Measurements from ENCODE around the gene HPCAL1.
"Not testable (repeated sequence)": the region's sequence is repeated elsewhere in the genome, so short reads cannot be mapped to it uniquely, and the experiment has no call there.

The HPCAL1 gene

DNA sequence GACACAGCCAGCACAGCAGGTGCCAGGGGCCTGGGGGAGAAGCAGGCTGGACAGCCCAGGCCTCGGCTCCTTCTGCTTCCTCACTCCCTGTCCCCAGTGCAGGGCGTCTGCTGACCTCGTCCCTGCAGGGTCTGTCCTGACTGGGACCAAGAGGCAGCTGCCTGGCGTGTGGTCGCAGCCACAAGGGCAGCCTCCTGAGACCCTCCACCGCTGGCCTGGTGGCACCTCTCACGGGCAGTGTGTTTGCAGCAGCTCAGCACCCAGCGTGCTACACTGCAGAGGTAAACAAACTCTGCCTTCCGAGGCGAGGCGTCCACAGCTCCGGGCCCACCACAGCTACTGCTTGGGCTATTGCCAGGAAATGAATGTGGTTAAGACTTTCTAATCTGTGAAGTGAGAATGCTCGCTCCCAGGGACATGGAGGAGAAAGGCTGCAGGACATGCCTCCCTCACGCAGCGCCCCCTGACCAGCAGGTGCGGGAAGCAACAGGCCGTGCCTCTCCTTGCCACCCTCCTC, 46.1 kb upstream of the HPCAL1 start:
- TF ChIP-seq, protein P1, sequence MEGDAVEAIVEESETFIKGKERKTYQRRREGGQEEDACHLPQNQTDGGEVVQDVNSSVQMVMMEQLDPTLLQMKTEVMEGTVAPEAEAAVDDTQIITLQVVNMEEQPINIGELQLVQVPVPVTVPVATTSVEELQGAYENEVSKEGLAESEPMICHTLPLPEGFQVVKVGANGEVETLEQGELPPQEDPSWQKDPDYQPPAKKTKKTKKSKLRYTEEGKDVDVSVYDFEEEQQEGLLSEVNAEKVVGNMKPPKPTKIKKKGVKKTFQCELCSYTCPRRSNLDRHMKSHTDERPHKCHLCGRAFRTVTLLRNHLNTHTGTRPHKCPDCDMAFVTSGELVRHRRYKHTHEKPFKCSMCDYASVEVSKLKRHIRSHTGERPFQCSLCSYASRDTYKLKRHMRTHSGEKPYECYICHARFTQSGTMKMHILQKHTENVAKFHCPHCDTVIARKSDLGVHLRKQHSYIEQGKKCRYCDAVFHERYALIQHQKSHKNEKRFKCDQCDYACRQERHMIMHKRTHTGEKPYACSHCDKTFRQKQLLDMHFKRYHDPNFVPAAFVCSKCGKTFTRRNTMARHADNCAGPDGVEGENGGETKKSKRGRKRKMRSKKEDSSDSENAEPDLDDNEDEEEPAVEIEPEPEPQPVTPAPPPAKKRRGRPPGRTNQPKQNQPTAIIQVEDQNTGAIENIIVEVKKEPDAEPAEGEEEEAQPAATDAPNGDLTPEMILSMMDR (IDR thresholded peaks at IDR 0.05; ENCODE audit: low read depth, low read length, missing control alignments): no peak
- Histone ChIP-seq H3K36me3 (replicated peaks) (no peaks in the 10 kb centered on the region), H3K27ac (no peak overlapping the region), H3K4me3 (ENCODE audit: low read depth, low read length) (no peak overlapping the region), H3K27me3 (replicated peaks) (no peaks in the 10 kb centered on the region)
- DNase-seq: no peak
- in situ Hi-C loops (cut with HindIII; ENCODE audit: low pct_ligation_motif_present, low sequenced_read_pairs): no loop called here

DNA sequence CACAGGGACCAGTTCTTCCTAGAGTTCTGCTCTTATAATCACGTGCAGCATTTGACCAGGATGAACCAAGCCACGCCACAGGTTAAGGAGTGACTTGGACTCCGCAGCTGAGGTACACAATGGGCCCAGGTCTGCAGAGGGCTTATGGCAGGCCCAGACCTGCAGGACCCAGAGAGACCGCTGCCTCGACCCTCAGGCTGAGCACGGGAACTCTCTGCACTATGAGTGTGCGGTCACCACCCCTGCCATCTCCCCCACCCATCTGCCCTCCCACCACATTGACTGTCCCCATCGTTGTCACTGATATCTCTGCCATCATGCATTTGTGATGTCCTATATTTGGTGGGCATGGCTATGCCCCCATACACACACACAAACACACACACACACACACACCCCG, 45.7 kb upstream of the HPCAL1 start:
- Histone ChIP-seq H3K27ac (no peak overlapping the region), H3K36me3 (replicated peaks) (no peaks in the 10 kb centered on the region), H3K27me3 (replicated peaks) (no peaks in the 10 kb centered on the region), H3K4me3 (ENCODE audit: low read depth, low read length) (no peak overlapping the region)
- in situ Hi-C loops (cut with HindIII; ENCODE audit: low pct_ligation_motif_present, low sequenced_read_pairs): no loop called here
- TF ChIP-seq, protein P1 (IDR thresholded peaks at IDR 0.05; ENCODE audit: low read depth, low read length, missing control alignments): no peak
- no peak for DNase-seq

GRCh38 chr2:10257500-10258147, 45.1 kb upstream of the HPCAL1 start:
- Histone ChIP-seq H3K36me3 (replicated peaks) (no peaks in the 10 kb centered on the region), H3K27ac (no peak overlapping the region), H3K4me3 (ENCODE audit: low read depth, low read length) (no peak overlapping the region), H3K27me3 (replicated peaks) (no peaks in the 10 kb centered on the region)
- no peak for DNase-seq
- TF ChIP-seq, protein P1 (IDR thresholded peaks at IDR 0.05; ENCODE audit: low read depth, low read length, missing control alignments): no peak
- in situ Hi-C loops (cut with HindIII; ENCODE audit: low pct_ligation_motif_present, low sequenced_read_pairs): no loop called here

DNA sequence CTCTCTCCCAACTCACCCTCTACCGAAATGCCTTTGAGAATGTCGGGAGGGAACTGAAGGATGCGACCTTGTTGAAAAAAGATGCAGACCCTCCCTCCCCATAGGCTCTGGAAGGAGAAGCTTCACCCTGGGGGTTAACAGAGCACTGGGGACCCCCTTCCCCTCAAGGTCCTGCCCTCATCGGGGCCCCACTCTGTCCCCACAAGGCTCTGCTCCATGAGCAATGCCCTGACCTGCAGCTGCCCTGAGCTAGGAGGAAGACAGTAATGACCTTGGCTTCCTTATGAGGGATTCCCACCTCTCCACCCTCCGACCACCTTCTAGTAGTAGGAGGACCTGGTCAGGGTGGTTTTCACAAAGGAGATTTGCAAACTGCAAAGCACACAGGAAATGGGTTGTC, 44.4 kb upstream of the HPCAL1 start:
- Histone ChIP-seq H3K4me3 (ENCODE audit: low read depth, low read length) (no peak overlapping the region), H3K27ac (no peak overlapping the region), H3K36me3 (replicated peaks) (no peaks in the 10 kb centered on the region), H3K27me3 (replicated peaks) (no peaks in the 10 kb centered on the region)
- in situ Hi-C loops (cut with HindIII; ENCODE audit: low pct_ligation_motif_present, low sequenced_read_pairs): no loop called here
- DNase-seq: no peak
- TF ChIP-seq, protein P1 (IDR thresholded peaks at IDR 0.05; ENCODE audit: low read depth, low read length, missing control alignments): no peak

GRCh38 chr2:10258726-10259125, 44.0 kb upstream of the HPCAL1 start:
- Histone ChIP-seq H3K27me3 (replicated peaks) (no peaks in the 10 kb centered on the region), H3K27ac (no peak overlapping the region), H3K4me3 (ENCODE audit: low read depth, low read length) (no peak overlapping the region), H3K36me3 (replicated peaks) (no peaks in the 10 kb centered on the region)
- TF ChIP-seq, protein P1 (IDR thresholded peaks at IDR 0.05; ENCODE audit: low read depth, low read length, missing control alignments): no peak
- in situ Hi-C loops (cut with HindIII; ENCODE audit: low pct_ligation_motif_present, low sequenced_read_pairs): no loop called here
- no peak for DNase-seq

GRCh38 chr2:10260130-10260529, 42.6 kb upstream of the HPCAL1 start:
- Histone ChIP-seq H3K36me3 (replicated peaks) (no peaks in the 10 kb centered on the region), H3K27ac (no peak overlapping the region), H3K27me3 (replicated peaks) (no peaks in the 10 kb centered on the region), H3K4me3 (ENCODE audit: low read depth, low read length) (no peak overlapping the region)
- in situ Hi-C loops (cut with HindIII; ENCODE audit: low pct_ligation_motif_present, low sequenced_read_pairs): no loop called here
- no peak for DNase-seq
- TF ChIP-seq, protein P1 (IDR thresholded peaks at IDR 0.05; ENCODE audit: low read depth, low read length, missing control alignments): no peak

- DNase-seq; H3K27ac ChIP-seq; H3K27me3 ChIP-seq (replicated peaks); in situ Hi-C loops (cut with HindIII; ENCODE audit: low pct_ligation_motif_present, low sequenced_read_pairs); H3K4me3 ChIP-seq (ENCODE audit: low read depth, low read length); H3K36me3 ChIP-seq (replicated peaks): not testable (repeated sequence)
Observed at GRCh38 chr2:10263526-10263925, 39.2 kb upstream of the HPCAL1 start.

Measured in brain microvascular endothelial cell (primary cell).